Upper lobe of right lung (tissue), 1 donor: ENCODE measurements around the gene ZNF532. TPM values are rescaled to one million over a fixed set of nuclear protein-coding genes. Genes with fewer than 3 reads are reported as not detected.
"Not testable (repeated sequence)": the region's sequence is repeated elsewhere in the genome, so short reads cannot be mapped to it uniquely, and the experiment has no call there.

Experiments used
- ATAC-seq: fragments of 200-7000 bp; cut with Tn5 transposase; one replicate; pipeline ENCODE4 v1.9.1; 2020; ENCODE audit warnings: mild to moderate bottlenecking, moderate library complexity
- DNase-seq: peaks from one replicate; pipeline ENCODE4 v3.0.0-alpha.2; 2020
- H3K27ac ChIP-seq: fragments of 200-600 bp; one replicate; pipeline ENCODE4 v1.8.0; 2022
- H3K27me3 ChIP-seq: fragments of 200-600 bp; one replicate; pipeline ENCODE4 v1.8.0; 2022; ENCODE audit warnings: mild to moderate bottlenecking
- H3K36me3 ChIP-seq: fragments of 200-600 bp; one replicate; pipeline ENCODE4 v1.8.0; 2022
- H3K4me1 ChIP-seq: fragments of 200-600 bp; one replicate; pipeline ENCODE4 v1.8.0; 2022
- H3K4me3 ChIP-seq: fragments of 200-600 bp; one replicate; pipeline ENCODE4 v1.8.0; 2022; ENCODE audit warnings: mild to moderate bottlenecking
- H3K9me3 ChIP-seq: fragments of 200-600 bp; one replicate; pipeline ENCODE4 v1.8.0; 2022
- intact Hi-C: fragments of 100-400 bp; cut with DNase I; formaldehyde crosslinking; loops from one replicate; pipeline ENCODE4 v1.11.0; 2022
- total RNA-seq: library from RNA; stranded (reverse); fragmentation: NEBNext Ultra II Directional; extraction: Animal tissue kit (Norgen Biotek cat#: 25700); gene quantifications from one replicate; pipeline ENCODE4 v1.2.1, GENCODE V29; 2021
- TF ChIP-seq, protein P1 (sequence below): fragments of 200-600 bp; IDR thresholded peaks from one replicate; pipeline ENCODE4 v1.8.0; 2022; ENCODE audit warnings: antibody characterized with exemption
- donor health status: DM: no; HTN: yes; CAD: no; lungs with severe emphysema.

Gene ZNF532
- total RNA-seq, 1 donor from 2014 or later = 56.6 TPM

DNA sequence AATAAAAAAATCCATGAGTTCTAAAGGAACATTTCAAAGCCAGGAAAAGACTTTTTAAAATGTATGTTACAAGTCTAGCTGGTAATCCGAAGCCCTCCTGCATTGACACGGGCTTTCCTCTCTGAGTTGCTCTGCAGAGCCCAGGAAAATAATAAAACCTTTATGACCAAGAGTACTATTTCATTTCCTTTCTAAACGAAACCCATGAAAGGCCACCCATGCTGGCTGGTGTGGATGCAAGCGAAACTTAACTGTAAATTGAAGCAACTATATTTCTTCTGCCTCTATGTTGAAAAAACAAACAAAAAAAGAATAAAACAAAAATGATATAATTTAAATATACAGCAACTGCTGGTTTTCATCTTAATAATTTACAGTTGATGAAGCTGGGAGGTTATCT lies 41.3 kb upstream of the ZNF532 start:
- no peaks in the 10 kb centered on the region for H3K27me3 ChIP-seq
- H3K9me3 ChIP-seq = no peaks in the 10 kb centered on the region
- DNase-seq (no peak), ATAC-seq (no peak)
- TF ChIP-seq, protein P1, sequence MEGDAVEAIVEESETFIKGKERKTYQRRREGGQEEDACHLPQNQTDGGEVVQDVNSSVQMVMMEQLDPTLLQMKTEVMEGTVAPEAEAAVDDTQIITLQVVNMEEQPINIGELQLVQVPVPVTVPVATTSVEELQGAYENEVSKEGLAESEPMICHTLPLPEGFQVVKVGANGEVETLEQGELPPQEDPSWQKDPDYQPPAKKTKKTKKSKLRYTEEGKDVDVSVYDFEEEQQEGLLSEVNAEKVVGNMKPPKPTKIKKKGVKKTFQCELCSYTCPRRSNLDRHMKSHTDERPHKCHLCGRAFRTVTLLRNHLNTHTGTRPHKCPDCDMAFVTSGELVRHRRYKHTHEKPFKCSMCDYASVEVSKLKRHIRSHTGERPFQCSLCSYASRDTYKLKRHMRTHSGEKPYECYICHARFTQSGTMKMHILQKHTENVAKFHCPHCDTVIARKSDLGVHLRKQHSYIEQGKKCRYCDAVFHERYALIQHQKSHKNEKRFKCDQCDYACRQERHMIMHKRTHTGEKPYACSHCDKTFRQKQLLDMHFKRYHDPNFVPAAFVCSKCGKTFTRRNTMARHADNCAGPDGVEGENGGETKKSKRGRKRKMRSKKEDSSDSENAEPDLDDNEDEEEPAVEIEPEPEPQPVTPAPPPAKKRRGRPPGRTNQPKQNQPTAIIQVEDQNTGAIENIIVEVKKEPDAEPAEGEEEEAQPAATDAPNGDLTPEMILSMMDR = no peak
- H3K36me3 ChIP-seq = no peaks in the 10 kb centered on the region
- H3K4me3 ChIP-seq = no peak overlapping the region
- H3K4me1 ChIP-seq = no peaks in the 10 kb centered on the region
- intact Hi-C loops = no loop called here
- no peak overlapping the region for H3K27ac ChIP-seq

- H3K27ac ChIP-seq, H3K4me3 ChIP-seq, H3K9me3 ChIP-seq, DNase-seq, ATAC-seq, H3K36me3 ChIP-seq, H3K4me1 ChIP-seq, intact Hi-C loops, H3K27me3 ChIP-seq: not testable (repeated sequence)
Observed at GRCh38 chr18:58826926-58827325, 37.8 kb upstream of the ZNF532 start.

DNA sequence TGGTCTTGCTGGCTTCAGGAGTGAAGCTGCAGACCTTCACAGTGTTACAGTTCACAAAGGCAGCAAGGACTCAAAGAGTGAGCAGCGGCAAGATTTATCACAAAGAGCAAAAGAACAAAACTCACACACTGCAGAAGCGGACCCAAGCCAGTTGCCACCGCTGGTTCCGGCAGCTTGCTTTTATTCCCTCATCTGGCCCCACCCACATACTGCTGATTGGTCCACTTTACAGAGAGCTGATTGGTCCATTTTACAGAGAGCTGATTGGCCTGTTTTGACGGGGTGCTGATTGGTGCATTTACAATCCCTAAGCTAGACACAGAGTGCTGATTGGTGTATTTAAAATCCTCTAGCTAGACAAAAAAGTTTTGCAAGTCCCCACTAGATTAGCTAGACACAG lies 37.2 kb upstream of the ZNF532 start:
- no peak overlapping the region for H3K4me3 ChIP-seq
- H3K27me3 ChIP-seq = no peaks in the 10 kb centered on the region
- H3K36me3 ChIP-seq = no peaks in the 10 kb centered on the region
- no peak overlapping the region for H3K27ac ChIP-seq
- ATAC-seq (no peak), DNase-seq (no peak)
- intact Hi-C loops = no loop called here
- TF ChIP-seq, protein P1 = no peak
- H3K4me1 ChIP-seq = no peaks in the 10 kb centered on the region
- H3K9me3 ChIP-seq = no peaks in the 10 kb centered on the region

GRCh38 chr18:58827886-58828285 lies 36.8 kb upstream of the ZNF532 start:
- TF ChIP-seq, protein P1 = no peak
- Histone ChIP-seq H3K4me1 (no peaks in the 10 kb centered on the region), H3K4me3 (no peak overlapping the region), H3K36me3 (no peaks in the 10 kb centered on the region), H3K9me3 (no peaks in the 10 kb centered on the region), H3K27me3 (no peaks in the 10 kb centered on the region), H3K27ac (no peak overlapping the region)
- DNase-seq (no peak), ATAC-seq (no peak)
- intact Hi-C loops = no loop called here

DNA sequence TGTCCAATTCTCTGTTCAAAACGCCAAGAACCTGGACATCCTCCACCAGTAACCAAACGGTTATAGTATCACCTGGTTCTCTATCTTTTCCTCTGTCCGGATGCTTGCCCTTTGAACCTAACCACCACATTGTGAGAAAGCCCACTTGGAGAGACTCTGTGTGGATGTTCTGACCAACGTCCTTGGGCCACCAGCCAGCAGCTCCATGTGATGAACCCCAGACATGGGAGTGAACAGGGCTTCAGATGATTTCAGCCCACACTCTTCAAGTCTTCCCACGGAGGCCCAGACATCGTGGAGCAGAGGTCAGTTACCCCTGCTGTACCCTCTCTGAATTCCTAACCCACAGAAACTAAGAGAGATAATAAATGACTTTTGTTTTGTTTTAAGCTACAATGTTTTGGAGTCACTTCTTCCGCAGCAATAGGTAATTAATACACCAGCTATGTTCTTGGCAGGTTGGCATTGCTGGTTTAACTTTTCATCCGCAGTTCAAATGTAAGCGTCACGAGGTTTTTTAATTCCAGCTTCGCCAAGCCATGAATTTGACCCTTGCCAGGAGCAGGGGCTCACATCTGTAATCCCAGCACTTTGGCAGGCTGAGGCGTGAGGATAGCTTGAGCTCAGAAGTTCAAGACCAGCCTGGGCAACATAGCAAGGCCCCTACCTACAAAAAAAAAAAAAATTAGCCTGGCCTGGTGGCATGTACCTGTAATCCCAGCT lies 36.1 kb upstream of the ZNF532 start:
- TF ChIP-seq, protein P1 = no peak
- no peak for ATAC-seq
- intact Hi-C loops = no loop called here

DNA sequence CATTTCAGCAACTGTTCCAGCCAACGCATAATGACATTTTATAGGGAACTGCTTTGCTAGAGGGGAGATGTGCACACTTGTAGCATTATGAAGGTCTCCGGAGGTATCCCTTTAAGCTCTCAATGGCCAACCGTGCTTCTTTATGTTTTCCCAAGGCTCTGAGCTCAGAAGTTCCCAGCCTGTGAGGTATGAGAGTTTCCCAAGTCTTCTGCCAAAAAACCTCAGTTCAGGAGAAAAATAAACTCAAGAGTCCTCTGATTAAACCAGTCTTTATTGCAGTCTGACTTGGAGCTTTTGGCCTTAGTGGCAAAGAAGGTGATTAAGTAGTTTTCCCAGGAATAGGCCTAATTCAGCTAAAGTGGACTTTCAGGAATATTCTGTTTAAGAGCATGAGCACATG lies 35.4 kb upstream of the ZNF532 start:
- DNase-seq = no peak
- no peaks in the 10 kb centered on the region for H3K27me3 ChIP-seq
- no peaks in the 10 kb centered on the region for H3K4me1 ChIP-seq
- no peak overlapping the region for H3K27ac ChIP-seq
- TF ChIP-seq, protein P1 = no peak
- H3K4me3 ChIP-seq = no peak overlapping the region
- no peaks in the 10 kb centered on the region for H3K9me3 ChIP-seq
- H3K36me3 ChIP-seq = no peaks in the 10 kb centered on the region
- intact Hi-C loops = no loop called here
- ATAC-seq = no peak

More for the DNA sequence above, 36.1 kb upstream of the ZNF532 start:
- Histone ChIP-seq H3K4me1 (no peaks in the 10 kb centered on the region), H3K4me3 (no peak overlapping the region), H3K27ac (no peak overlapping the region), H3K9me3 (no peaks in the 10 kb centered on the region), H3K36me3 (no peaks in the 10 kb centered on the region), H3K27me3 (no peaks in the 10 kb centered on the region)
- DNase-seq = no peak

- intact Hi-C loops, H3K27ac ChIP-seq, H3K27me3 ChIP-seq, H3K9me3 ChIP-seq, H3K4me3 ChIP-seq, H3K36me3 ChIP-seq, DNase-seq, ATAC-seq, H3K4me1 ChIP-seq: not testable (repeated sequence)
Observed at GRCh38 chr18:58829886-58830285, 34.8 kb upstream of the ZNF532 start.
